HG03565 (cell line): Measurements from ENCODE around the gene SLC7A4.

Experiments
- ATAC-seq: cut with Tn5 transposase; IDR thresholded peaks from one replicate; pipeline ENCODE4 v1.9.1; 2021; ENCODE audit warnings: mild to moderate bottlenecking, moderate library complexity; ENCODE audit not compliant: unreplicated experiment

SLC7A4 gene

GRCh38 chr22:20989323-20990138 lies 42.8 kb downstream of the SLC7A4 start:
- no peak for ATAC-seq

- no peak for ATAC-seq
These were observed 43.6 kb downstream of the SLC7A4 start for GRCh38 chr22:20988573-20989322.

- no peak for ATAC-seq
These were observed 45.0 kb downstream of the SLC7A4 start for GRCh38 chr22:20987375-20987774.

GRCh38 chr22:20986365-20986764 lies 46.0 kb downstream of the SLC7A4 start:
- ATAC-seq = no peak

- ATAC-seq = no peak
These were observed 46.6 kb downstream of the SLC7A4 start for GRCh38 chr22:20985720-20986119.

GRCh38 chr22:20983081-20983771 lies 49.1 kb downstream of the SLC7A4 start:
- ATAC-seq = no peak

GRCh38 chr22:20982563-20982882 lies 49.8 kb downstream of the SLC7A4 start:
- no peak for ATAC-seq

- peak; percentile 73 for ATAC-seq
These were observed 50.4 kb downstream of the SLC7A4 start, which contains the start of gene LZTR1 for GRCh38 chr22:20981787-20982562. LZTR1 (plus strand) TSS chr22:20982297; CDS start chr22:20982372, 75 bp downstream.

- ATAC-seq = no peak
These were observed 51.2 kb downstream of the SLC7A4 start for GRCh38 chr22:20980938-20981722.

GRCh38 chr22:20980523-20980922 lies 51.8 kb downstream of the SLC7A4 start:
- ATAC-seq = no peak

- no peak for ATAC-seq
These were observed 52.4 kb downstream of the SLC7A4 start for GRCh38 chr22:20979940-20980453.

GRCh38 chr22:20979243-20979809 lies 53.0 kb downstream of the SLC7A4 start:
- ATAC-seq = no peak
